ENCODE data around the gene TP73. TPM values are rescaled to one million over a fixed set of nuclear protein-coding genes. Genes with fewer than 3 reads are reported as not detected.
A peak's percentile ranks its signal among the peaks of the same experiment; 100 is the strongest.

The TP73 gene
- total and polyA plus RNA-seq, 8 donors: 1.6 to 2.7 (median 2.0) TPM

- Histone ChIP-seq H3K27me3 (peaks cover 0 to 41% of the 10 kb centered on the region in 2 donors), H3K36me3 (no peaks in the 10 kb centered on the region), H3K9me3 (no peaks in the 10 kb centered on the region), H3K27ac (no peak overlapping the region), H3K4me1 (peaks cover 6 to 23% of the 10 kb centered on the region in 2 donors), H3K4me3 (no peak overlapping the region)
- ATAC-seq (no peak), DNase-seq (peak in 1 of 4 donors; percentile 23)
- TF ChIP-seq CTCF (IDR thresholded peaks at IDR 0.05): no peak
- intact Hi-C loops (cut with DNase I): no loop called here
Observed at GRCh38 chr1:3669971-3670431, 17.7 kb downstream of the TP73 start.

DNA sequence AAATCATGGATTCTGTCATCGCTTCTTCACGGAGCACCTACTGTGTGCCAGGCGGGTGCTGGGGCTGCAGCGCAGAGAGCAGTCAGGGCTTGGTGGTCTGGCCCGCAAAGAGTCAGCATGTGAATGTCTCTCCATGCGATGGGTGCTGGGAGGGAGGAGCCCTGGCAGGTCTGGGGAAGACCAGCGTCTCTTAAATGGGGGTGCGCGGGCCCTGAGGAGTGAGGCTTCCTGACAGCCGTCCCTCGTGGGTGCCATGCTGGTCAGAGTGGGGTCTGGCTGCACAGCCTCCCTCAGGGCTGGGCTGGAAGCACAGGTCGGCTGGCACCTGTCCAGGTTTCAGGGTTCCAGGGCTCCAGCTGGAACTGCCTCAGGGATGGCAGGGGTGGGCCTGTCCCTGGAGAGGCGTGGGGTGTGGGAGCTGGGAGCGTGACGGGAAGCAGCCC, 18.5 kb downstream of the TP73 start:
- Histone ChIP-seq H3K4me3 (no peak overlapping the region), H3K9me3 (no peaks in the 10 kb centered on the region), H3K27me3 (peaks cover 0 to 41% of the 10 kb centered on the region in 2 donors), H3K36me3 (no peaks in the 10 kb centered on the region), H3K27ac (no peak overlapping the region), H3K4me1 (peaks cover 6 to 23% of the 10 kb centered on the region in 2 donors)
- DNase-seq (peak in 2 of 4 donors; percentile 26 to 55), ATAC-seq (no peak)
- TF ChIP-seq CTCF (IDR thresholded peaks at IDR 0.05): no peak
- intact Hi-C loops (cut with DNase I): no loop called here

GRCh38 chr1:3671371-3672180, 19.3 kb downstream of the TP73 start:
- H3K9me3 ChIP-seq: no peaks in the 10 kb centered on the region
- H3K4me1 ChIP-seq: peaks cover 6 to 25% of the 10 kb centered on the region in 2 donors
- TF ChIP-seq CTCF (IDR thresholded peaks at IDR 0.05): no peak
- intact Hi-C loops (cut with DNase I): no loop called here
- no peak overlapping the region for H3K4me3 ChIP-seq
- ATAC-seq (no peak), DNase-seq (peak in 1 of 4 donors; percentile 57)
- no peak overlapping the region for H3K27ac ChIP-seq
- no peaks in the 10 kb centered on the region for H3K36me3 ChIP-seq
- H3K27me3 ChIP-seq: peaks cover 0 to 41% of the 10 kb centered on the region in 2 donors

- H3K36me3 ChIP-seq: no peaks in the 10 kb centered on the region
- H3K4me3 ChIP-seq: no peak overlapping the region
- no peak for ATAC-seq
- no peaks in the 10 kb centered on the region for H3K9me3 ChIP-seq
- H3K27ac ChIP-seq: no peak overlapping the region
- DNase-seq: peak in 1 of 4 donors; percentile 50
- TF ChIP-seq CTCF (IDR thresholded peaks at IDR 0.05): no peak
- peaks cover 6 to 34% of the 10 kb centered on the region in 2 donors for H3K4me1 ChIP-seq
- intact Hi-C loops (cut with DNase I): no loop called here
- H3K27me3 ChIP-seq: peaks cover 0 to 41% of the 10 kb centered on the region in 2 donors
Observed at GRCh38 chr1:3672231-3672970, 20.1 kb downstream of the TP73 start.

DNA sequence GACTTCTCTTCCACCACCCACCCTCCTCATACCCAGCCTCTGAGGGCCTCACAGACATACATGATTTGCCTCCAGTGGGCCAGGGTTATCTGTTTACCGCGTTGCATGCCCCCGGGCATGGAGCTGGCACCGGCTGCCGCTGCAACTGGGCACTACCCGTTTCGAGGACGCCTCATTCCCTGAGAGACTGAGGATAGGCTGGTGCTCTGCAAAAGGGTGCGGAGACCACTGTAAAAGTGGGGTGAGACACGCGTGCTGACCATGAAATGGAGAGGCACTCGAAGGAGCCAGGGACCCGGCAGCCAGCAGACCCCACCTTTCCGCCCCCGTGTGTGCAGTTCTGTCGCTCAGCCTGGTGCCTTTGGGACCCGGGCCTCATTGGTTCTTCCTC, 20.6 kb downstream of the TP73 start:
- Histone ChIP-seq H3K9me3 (no peaks in the 10 kb centered on the region), H3K27me3 (peaks cover 0 to 41% of the 10 kb centered on the region in 2 donors), H3K27ac (no peak overlapping the region), H3K4me1 (peaks cover 6 to 34% of the 10 kb centered on the region in 2 donors), H3K4me3 (no peak overlapping the region), H3K36me3 (no peaks in the 10 kb centered on the region)
- intact Hi-C loops (cut with DNase I): no loop called here
- ATAC-seq (no peak), DNase-seq (peak in 1 of 4 donors; percentile 37)
- TF ChIP-seq CTCF (IDR thresholded peaks at IDR 0.05): no peak
